HEK293 (cell line): ENCODE results near the gene RRN3.
"Not testable (repeated sequence)": the region's sequence is repeated elsewhere in the genome, so short reads cannot be mapped to it uniquely, and the experiment has no call there.

Experiments used
- CTCF ChIA-PET: fragments of 350-600 bp; formaldehyde crosslinking; extraction: SDS; loops from one replicate; lab custom pipeline; 2021; ENCODE audit warnings: antibody characterized with exemption; lab: Yijun Ruan, JAX
- POLR2A ChIA-PET: fragments of 300-600 bp; formaldehyde crosslinking; extraction: SDS; loops from one replicate; lab custom pipeline; 2020; ENCODE audit warnings: antibody characterized with exemption, inconsistent platforms; lab: Yijun Ruan, JAX
- H3K27ac ChIP-seq: fragments of 200-500 bp; sonication (Bioruptor generic); 2 replicates; pipeline ENCODE4 v1.5.1; 2014; ENCODE audit warnings: low read depth, low read length, control low read depth, inconsistent platforms; ENCODE audit errors: extremely low read depth
- H3K36me3 ChIP-seq, 2 experiments: fragments of 200-500 bp in 1 of 2; sonication (Bioruptor generic) in 1 of 2; 1 replicate in 1 of 2; 2 replicates in 1 of 2; pipeline ENCODE4 v1.5.1; 2014 to 2017; ENCODE audit warnings: inconsistent platforms in 2 of 2, low read length in 2 of 2; ENCODE audit not compliant: control insufficient read depth in 2 of 2, insufficient read depth in 1 of 2
- H3K4me1 ChIP-seq: fragments of 200-500 bp; sonication (Bioruptor generic); 2 replicates; pipeline ENCODE4 v1.5.1; 2014; ENCODE audit warnings: mild to moderate bottlenecking, low read length, inconsistent platforms; ENCODE audit not compliant: control insufficient read depth, insufficient read depth
- H3K4me3 ChIP-seq: 2 replicates; pipeline ENCODE4 v1.5.1; 2011; ENCODE audit warnings: low read depth, mild to moderate bottlenecking, control low read depth, low read length, moderate library complexity
- H3K9me3 ChIP-seq: fragments of 200-500 bp; sonication (Bioruptor generic); 2 replicates; pipeline ENCODE4 v1.5.1; 2014; ENCODE audit warnings: low read depth, low read length, inconsistent platforms; ENCODE audit not compliant: control insufficient read depth, insufficient read depth
- GFI1B ChIP-seq: fragments of 450-650 bp; formaldehyde crosslinking; IDR thresholded peaks from 2 replicates; pipeline ENCODE4 v1.5.1; 2016; ENCODE audit warnings: missing biosample characterization, missing genetic modification characterization
- GLI4 ChIP-seq: fragments of 450-650 bp; formaldehyde crosslinking; IDR thresholded peaks from 2 replicates; pipeline ENCODE4 v1.5.1; 2016; ENCODE audit warnings: missing biosample characterization, missing genetic modification characterization
- IKZF3 ChIP-seq: fragments of 450-650 bp; IDR thresholded peaks from 2 replicates; pipeline ENCODE4 v1.5.0; 2018; ENCODE audit warnings: missing biosample characterization, mild to moderate bottlenecking, missing genetic modification characterization, moderate library complexity
- OVOL3 ChIP-seq: fragments of 450-650 bp; formaldehyde crosslinking; IDR thresholded peaks from 2 replicates; pipeline ENCODE4 v1.5.1; 2016; ENCODE audit warnings: missing biosample characterization, missing genetic modification characterization
- SALL2 ChIP-seq: fragments of 450-650 bp; formaldehyde crosslinking; IDR thresholded peaks from 2 replicates; pipeline ENCODE4 v1.5.0; 2017; ENCODE audit warnings: missing biosample characterization, mild to moderate bottlenecking, missing genetic modification characterization, borderline replicate concordance
- ZBTB17 ChIP-seq: fragments of 450-650 bp; formaldehyde crosslinking; IDR thresholded peaks from 2 replicates; pipeline ENCODE4 v1.5.1; 2016; ENCODE audit warnings: missing biosample characterization, missing genetic modification characterization
- ZBTB20 ChIP-seq: fragments of 450-650 bp; formaldehyde crosslinking; IDR thresholded peaks from 2 replicates; pipeline ENCODE4 v1.5.1; 2016; ENCODE audit warnings: missing biosample characterization, missing genetic modification characterization
- ZNF112 ChIP-seq: fragments of 450-650 bp; formaldehyde crosslinking; IDR thresholded peaks from 2 replicates; pipeline ENCODE4 v1.5.0; 2017; ENCODE audit warnings: missing biosample characterization, missing genetic modification characterization
- ZNF16 ChIP-seq: fragments of 450-650 bp; formaldehyde crosslinking; IDR thresholded peaks from 2 replicates; pipeline ENCODE4 v1.5.1; 2016; ENCODE audit warnings: low read depth, missing biosample characterization, missing genetic modification characterization
- ZNF266 ChIP-seq: fragments of 450-650 bp; formaldehyde crosslinking; IDR thresholded peaks from 2 replicates; pipeline ENCODE4 v1.5.1; 2016; ENCODE audit warnings: missing biosample characterization, missing genetic modification characterization, low read depth
- ZNF473 ChIP-seq: fragments of 450-650 bp; formaldehyde crosslinking; IDR thresholded peaks from 2 replicates; pipeline ENCODE4 v1.5.1; 2017; ENCODE audit warnings: missing biosample characterization, missing genetic modification characterization
- ZNF785 ChIP-seq: fragments of 450-650 bp; formaldehyde crosslinking; IDR thresholded peaks from 2 replicates; pipeline ENCODE4 v1.5.1; 2016; ENCODE audit warnings: missing biosample characterization, missing genetic modification characterization
- TF ChIP-seq, protein P1 (sequence below): fragments of 450-650 bp; formaldehyde crosslinking; IDR thresholded peaks from 2 replicates; pipeline ENCODE4 v1.5.1; 2016; ENCODE audit warnings: missing biosample characterization, missing genetic modification characterization
- TF ChIP-seq, protein P2 (sequence below): fragments of 450-650 bp; IDR thresholded peaks from 2 replicates; pipeline ENCODE4 v1.5.1; 2018; ENCODE audit warnings: missing biosample characterization, missing genetic modification characterization
- TF ChIP-seq, protein P3 (sequence below): fragments of 450-650 bp; formaldehyde crosslinking; IDR thresholded peaks from 2 replicates; pipeline ENCODE4 v1.5.1; 2016; ENCODE audit warnings: missing biosample characterization, missing genetic modification characterization
- TF ChIP-seq, protein P4 (sequence below): fragments of 450-650 bp; formaldehyde crosslinking; IDR thresholded peaks from 2 replicates; pipeline ENCODE4 v1.5.1; 2016; ENCODE audit warnings: missing biosample characterization, missing genetic modification characterization
- TF ChIP-seq, protein P5 (sequence below): fragments of 450-650 bp; formaldehyde crosslinking; IDR thresholded peaks from 2 replicates; pipeline ENCODE4 v1.5.1; 2016; ENCODE audit warnings: missing biosample characterization, missing genetic modification characterization

RRN3 gene

DNA sequence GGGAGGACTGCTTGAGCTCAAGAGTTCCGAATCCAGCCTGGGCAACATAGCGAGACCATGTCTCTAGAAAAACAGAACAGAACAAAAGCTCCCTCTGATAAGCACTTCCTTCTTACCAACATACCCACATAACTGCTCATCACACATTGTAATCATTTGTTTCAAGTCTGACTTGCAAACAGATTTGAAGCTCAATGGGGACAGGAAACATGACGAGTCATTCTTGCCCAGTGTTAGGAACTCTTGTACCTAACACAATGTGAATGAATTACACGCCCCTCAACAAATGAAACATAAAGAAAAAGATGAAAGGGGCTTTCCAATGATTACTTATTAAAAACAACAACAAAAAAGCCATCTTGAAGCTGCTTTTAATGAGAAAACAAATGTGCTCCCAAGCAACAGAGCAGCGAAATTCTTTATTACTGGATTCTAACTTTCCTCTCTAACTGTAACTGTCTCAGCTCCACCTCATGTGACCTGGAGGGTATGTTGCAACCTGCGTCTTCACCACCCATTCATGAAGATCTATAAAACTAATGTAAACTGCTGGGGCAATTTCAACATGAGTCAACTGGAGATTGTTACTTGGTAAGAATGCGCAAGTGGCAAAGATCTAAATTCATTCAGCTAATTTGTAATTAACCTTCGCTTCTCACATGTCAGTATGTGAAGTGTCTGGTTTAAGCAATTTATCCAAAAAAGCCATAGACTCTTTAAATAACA lies 31.8 kb downstream of the RRN3 start:
- H3K4me3 ChIP-seq, H3K4me1 ChIP-seq, H3K27ac ChIP-seq, POLR2A ChIA-PET, H3K9me3 ChIP-seq: not testable (repeated sequence)
- CTCF ChIA-PET = interaction anchor here (1.9 kb wide), 1 partner anchor 11 kb away, joined by 6 read pairs; no protein-coding TSS in a partner anchor
- H3K36me3 ChIP-seq = peaks cover 16 to 69% of the 10 kb centered on the region in 2 experiments

DNA sequence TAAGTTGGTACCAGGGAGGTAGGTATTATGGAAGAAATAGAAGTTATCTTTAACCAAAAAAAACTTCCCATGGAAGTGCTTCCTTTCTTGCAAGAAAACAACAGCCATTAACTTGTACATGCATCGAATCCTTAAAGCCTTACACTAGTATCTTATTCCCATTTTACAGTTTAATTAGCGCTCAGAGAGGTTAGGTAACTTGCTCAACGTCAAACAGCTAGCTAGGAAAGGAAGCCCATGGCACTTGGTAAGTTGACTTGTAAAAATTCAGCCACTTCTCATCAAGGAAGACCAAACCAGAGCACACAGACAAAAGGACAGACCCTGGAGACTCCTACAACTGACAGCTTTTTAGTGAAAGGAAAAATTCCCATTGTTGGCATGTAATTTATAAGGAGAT lies 34.7 kb downstream of the RRN3 start:
- H3K27ac ChIP-seq = no peak overlapping the region
- H3K4me1 ChIP-seq = no peaks in the 10 kb centered on the region
- ChIA-PET POLR2A (no interaction called here), CTCF (no interaction called here)
- H3K36me3 ChIP-seq = peaks cover 16 to 53% of the 10 kb centered on the region in 2 experiments
- no peaks in the 10 kb centered on the region for H3K9me3 ChIP-seq
- TF ChIP-seq, protein P1, sequence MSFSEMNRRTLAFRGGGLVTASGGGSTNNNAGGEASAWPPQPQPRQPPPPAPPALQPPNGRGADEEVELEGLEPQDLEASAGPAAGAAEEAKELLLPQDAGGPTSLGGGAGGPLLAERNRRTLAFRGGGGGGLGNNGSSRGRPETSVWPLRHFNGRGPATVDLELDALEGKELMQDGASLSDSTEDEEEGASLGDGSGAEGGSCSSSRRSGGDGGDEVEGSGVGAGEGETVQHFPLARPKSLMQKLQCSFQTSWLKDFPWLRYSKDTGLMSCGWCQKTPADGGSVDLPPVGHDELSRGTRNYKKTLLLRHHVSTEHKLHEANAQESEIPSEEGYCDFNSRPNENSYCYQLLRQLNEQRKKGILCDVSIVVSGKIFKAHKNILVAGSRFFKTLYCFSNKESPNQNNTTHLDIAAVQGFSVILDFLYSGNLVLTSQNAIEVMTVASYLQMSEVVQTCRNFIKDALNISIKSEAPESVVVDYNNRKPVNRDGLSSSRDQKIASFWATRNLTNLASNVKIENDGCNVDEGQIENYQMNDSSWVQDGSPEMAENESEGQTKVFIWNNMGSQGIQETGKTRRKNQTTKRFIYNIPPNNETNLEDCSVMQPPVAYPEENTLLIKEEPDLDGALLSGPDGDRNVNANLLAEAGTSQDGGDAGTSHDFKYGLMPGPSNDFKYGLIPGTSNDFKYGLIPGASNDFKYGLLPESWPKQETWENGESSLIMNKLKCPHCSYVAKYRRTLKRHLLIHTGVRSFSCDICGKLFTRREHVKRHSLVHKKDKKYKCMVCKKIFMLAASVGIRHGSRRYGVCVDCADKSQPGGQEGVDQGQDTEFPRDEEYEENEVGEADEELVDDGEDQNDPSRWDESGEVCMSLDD (tag by site-specific recombination) = no peak
- no peak for TF ChIP-seq ZNF473 (tag by site-specific recombination)
- TF ChIP-seq, protein P2, sequence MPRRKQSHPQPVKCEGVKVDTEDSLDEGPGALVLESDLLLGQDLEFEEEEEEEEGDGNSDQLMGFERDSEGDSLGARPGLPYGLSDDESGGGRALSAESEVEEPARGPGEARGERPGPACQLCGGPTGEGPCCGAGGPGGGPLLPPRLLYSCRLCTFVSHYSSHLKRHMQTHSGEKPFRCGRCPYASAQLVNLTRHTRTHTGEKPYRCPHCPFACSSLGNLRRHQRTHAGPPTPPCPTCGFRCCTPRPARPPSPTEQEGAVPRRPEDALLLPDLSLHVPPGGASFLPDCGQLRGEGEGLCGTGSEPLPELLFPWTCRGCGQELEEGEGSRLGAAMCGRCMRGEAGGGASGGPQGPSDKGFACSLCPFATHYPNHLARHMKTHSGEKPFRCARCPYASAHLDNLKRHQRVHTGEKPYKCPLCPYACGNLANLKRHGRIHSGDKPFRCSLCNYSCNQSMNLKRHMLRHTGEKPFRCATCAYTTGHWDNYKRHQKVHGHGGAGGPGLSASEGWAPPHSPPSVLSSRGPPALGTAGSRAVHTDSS (tag by site-specific recombination) = no peak
- TF ChIP-seq, protein P3, sequence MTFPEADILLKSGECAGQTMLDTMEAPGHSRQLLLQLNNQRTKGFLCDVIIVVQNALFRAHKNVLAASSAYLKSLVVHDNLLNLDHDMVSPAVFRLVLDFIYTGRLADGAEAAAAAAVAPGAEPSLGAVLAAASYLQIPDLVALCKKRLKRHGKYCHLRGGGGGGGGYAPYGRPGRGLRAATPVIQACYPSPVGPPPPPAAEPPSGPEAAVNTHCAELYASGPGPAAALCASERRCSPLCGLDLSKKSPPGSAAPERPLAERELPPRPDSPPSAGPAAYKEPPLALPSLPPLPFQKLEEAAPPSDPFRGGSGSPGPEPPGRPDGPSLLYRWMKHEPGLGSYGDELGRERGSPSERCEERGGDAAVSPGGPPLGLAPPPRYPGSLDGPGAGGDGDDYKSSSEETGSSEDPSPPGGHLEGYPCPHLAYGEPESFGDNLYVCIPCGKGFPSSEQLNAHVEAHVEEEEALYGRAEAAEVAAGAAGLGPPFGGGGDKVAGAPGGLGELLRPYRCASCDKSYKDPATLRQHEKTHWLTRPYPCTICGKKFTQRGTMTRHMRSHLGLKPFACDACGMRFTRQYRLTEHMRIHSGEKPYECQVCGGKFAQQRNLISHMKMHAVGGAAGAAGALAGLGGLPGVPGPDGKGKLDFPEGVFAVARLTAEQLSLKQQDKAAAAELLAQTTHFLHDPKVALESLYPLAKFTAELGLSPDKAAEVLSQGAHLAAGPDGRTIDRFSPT (tag by site-specific recombination) = no peak
- TF ChIP-seq ZNF785 (tag by site-specific recombination) = no peak
- TF ChIP-seq ZNF112 (tag by site-specific recombination) = no peak
- TF ChIP-seq, all 188 proteins: peak for 0
- H3K4me3 ChIP-seq = no peak overlapping the region

DNA sequence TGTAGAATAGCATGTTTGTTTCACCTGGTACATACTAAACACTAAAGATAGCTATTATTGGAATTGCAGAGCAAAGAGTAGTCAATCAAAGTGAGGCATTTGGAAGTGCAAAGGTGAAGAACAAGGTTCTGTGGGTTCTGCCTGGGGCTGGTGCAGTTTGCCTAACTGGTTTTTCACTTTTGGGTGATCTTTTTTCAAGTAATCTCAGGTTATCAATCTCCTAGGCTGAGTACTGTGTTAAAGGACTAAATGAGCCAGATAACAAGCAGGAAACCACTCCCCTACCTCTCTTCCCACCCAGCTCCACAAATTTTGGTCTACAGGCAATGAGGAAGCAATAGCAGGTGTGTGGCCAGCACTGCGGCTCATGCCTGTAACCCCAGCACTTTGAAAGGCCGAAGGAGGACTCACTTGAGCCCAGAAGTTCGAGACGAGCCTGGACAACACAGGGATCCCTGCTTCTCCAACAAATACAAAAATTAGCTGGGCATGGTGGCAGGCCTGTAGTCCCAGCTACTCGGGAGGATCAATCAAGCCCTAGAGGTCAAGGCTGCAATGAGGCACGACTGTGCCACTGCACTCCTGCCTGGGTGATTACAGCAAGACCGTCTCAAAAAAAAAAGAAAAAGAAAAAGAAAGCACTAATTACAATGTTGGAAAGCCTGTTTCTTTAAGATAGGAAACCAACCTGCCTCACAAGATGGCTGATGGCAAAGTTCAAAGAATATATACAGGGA lies 36.2 kb downstream of the RRN3 start:
- H3K9me3 ChIP-seq = no peaks in the 10 kb centered on the region
- no peak overlapping the region for H3K4me3 ChIP-seq
- no peak overlapping the region for H3K27ac ChIP-seq
- ChIA-PET CTCF (interaction anchor here (0.7 to 1.9 kb wide), 2 partner anchors 15 to 493 kb away, joined by 3 to 4 read pairs; no protein-coding TSS in a partner anchor), POLR2A (interaction anchor here (0.8 kb wide), 1 partner anchor 36 kb away, joined by 3 read pairs; the partner anchor contains the start of gene RRN3)
- no peaks in the 10 kb centered on the region for H3K4me1 ChIP-seq
- H3K36me3 ChIP-seq = peaks cover 16 to 43% of the 10 kb centered on the region in 2 experiments
- TF ChIP-seq ZBTB20 (tag by site-specific recombination) = no peak
- no peak for TF ChIP-seq GFI1B
- TF ChIP-seq, protein P4, sequence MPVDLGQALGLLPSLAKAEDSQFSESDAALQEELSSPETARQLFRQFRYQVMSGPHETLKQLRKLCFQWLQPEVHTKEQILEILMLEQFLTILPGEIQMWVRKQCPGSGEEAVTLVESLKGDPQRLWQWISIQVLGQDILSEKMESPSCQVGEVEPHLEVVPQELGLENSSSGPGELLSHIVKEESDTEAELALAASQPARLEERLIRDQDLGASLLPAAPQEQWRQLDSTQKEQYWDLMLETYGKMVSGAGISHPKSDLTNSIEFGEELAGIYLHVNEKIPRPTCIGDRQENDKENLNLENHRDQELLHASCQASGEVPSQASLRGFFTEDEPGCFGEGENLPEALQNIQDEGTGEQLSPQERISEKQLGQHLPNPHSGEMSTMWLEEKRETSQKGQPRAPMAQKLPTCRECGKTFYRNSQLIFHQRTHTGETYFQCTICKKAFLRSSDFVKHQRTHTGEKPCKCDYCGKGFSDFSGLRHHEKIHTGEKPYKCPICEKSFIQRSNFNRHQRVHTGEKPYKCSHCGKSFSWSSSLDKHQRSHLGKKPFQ (tag by site-specific recombination) = no peak
- no peak for TF ChIP-seq IKZF3
- no peak for TF ChIP-seq ZNF266
- no peak for TF ChIP-seq ZBTB17 (tag by site-specific recombination)
- TF ChIP-seq OVOL3 (tag by site-specific recombination) = no peak
- TF ChIP-seq ZNF16 = no peak
- TF ChIP-seq SALL2 (tag by site-specific recombination) = no peak
- no peak for TF ChIP-seq ZNF473 (tag by site-specific recombination)
- TF ChIP-seq GLI4 (tag by site-specific recombination) = no peak
- TF ChIP-seq, protein P5, sequence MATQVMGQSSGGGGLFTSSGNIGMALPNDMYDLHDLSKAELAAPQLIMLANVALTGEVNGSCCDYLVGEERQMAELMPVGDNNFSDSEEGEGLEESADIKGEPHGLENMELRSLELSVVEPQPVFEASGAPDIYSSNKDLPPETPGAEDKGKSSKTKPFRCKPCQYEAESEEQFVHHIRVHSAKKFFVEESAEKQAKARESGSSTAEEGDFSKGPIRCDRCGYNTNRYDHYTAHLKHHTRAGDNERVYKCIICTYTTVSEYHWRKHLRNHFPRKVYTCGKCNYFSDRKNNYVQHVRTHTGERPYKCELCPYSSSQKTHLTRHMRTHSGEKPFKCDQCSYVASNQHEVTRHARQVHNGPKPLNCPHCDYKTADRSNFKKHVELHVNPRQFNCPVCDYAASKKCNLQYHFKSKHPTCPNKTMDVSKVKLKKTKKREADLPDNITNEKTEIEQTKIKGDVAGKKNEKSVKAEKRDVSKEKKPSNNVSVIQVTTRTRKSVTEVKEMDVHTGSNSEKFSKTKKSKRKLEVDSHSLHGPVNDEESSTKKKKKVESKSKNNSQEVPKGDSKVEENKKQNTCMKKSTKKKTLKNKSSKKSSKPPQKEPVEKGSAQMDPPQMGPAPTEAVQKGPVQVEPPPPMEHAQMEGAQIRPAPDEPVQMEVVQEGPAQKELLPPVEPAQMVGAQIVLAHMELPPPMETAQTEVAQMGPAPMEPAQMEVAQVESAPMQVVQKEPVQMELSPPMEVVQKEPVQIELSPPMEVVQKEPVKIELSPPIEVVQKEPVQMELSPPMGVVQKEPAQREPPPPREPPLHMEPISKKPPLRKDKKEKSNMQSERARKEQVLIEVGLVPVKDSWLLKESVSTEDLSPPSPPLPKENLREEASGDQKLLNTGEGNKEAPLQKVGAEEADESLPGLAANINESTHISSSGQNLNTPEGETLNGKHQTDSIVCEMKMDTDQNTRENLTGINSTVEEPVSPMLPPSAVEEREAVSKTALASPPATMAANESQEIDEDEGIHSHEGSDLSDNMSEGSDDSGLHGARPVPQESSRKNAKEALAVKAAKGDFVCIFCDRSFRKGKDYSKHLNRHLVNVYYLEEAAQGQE (tag by site-specific recombination) = no peak
